Gastroesophageal sphincter (tissue), 3 donors: ENCODE data around the gene SLC18A3.

ENCODE experiments used
- POLR2A ChIP-seq, 2 donors: fragments of 450-650 bp; IDR thresholded peaks; one replicate each; pipeline ENCODE4 v1.6.1; 2017; ENCODE audit warnings: antibody characterized with exemption in 2 of 2, mild to moderate bottlenecking in 2 of 2, moderate library complexity in 1 of 2
- POLR2AphosphoS5 ChIP-seq: sonication (generic); formaldehyde crosslinking; IDR thresholded peaks from one replicate; pipeline ENCODE4 v1.6.1; 2017; ENCODE audit warnings: antibody characterized with exemption
- TF ChIP-seq, protein P1 (sequence below), 4 experiments: fragments of 200-600 bp in 2 of 4; fragments of 450-650 bp in 2 of 4; sonication (generic) in 1 of 4; IDR thresholded peaks; one replicate each; pipeline ENCODE4 v1.5.1; 2017 to 2019; ENCODE audit warnings: antibody characterized with exemption in 4 of 4, mild to moderate bottlenecking in 2 of 4, moderate library complexity in 2 of 4

DNA sequence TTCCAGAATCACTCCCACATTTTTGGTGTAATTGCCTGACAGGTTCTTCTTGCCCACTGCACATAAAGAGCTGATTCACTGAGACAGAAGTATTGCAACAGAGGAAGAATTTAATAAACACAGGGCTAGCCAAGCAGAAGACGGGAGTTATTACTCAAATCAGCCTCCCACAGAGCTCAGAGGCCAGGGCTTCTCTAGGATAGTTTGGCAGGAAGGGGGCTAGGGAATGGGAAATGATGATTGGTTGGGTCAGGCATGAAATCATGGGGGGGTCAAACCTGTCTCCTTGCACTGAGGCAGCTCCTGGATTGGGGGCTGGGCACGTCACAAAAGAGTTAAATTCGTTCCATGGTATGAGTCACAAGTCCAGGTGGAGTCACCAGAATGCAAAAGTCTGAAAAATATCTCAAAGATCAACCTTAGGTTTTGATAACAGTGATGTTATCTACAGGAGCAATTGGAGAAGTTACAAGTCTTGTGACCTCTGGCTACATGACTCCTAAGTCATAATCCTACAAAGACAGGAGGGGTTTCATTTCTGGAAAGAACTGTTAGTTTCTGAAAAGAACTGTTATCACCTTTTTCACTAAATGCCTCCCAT lies 41.0 kb upstream of the SLC18A3 start:
- no peak for TF ChIP-seq POLR2AphosphoS5
- no peak for TF ChIP-seq POLR2A (IDR thresholded peaks at IDR 0.05)
- TF ChIP-seq, protein P1, sequence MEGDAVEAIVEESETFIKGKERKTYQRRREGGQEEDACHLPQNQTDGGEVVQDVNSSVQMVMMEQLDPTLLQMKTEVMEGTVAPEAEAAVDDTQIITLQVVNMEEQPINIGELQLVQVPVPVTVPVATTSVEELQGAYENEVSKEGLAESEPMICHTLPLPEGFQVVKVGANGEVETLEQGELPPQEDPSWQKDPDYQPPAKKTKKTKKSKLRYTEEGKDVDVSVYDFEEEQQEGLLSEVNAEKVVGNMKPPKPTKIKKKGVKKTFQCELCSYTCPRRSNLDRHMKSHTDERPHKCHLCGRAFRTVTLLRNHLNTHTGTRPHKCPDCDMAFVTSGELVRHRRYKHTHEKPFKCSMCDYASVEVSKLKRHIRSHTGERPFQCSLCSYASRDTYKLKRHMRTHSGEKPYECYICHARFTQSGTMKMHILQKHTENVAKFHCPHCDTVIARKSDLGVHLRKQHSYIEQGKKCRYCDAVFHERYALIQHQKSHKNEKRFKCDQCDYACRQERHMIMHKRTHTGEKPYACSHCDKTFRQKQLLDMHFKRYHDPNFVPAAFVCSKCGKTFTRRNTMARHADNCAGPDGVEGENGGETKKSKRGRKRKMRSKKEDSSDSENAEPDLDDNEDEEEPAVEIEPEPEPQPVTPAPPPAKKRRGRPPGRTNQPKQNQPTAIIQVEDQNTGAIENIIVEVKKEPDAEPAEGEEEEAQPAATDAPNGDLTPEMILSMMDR (IDR thresholded peaks at IDR 0.05): no peak
